NCI-H748 (cell line): Measurements from ENCODE around the gene CAMK2N2.

Experiments
- DNase-seq: peaks from one replicate; lab custom pipeline; 2025; ENCODE audit not compliant: unreplicated experiment; lab: John Stamatoyannopoulos, UW

The CAMK2N2 gene

DNA sequence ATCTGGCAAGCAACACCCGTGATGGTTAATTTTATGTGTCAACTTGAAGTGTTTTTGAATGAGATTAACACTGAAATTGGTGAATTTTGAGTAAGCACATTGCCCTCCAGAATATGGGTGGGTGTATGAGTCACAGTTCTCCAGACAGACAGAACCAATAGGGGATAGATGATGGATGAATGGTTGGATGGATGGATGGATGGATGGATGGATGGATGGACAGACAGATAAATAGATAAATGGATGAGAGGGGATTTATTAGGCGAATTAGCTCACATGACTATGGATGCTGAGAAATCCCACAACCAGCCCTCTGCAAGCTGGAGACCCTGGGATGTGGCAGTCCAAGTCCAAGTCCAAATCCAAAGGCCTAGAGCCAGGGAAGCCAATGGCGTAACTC lies 37.4 kb downstream of the CAMK2N2 start:
- no peak for DNase-seq

DNA sequence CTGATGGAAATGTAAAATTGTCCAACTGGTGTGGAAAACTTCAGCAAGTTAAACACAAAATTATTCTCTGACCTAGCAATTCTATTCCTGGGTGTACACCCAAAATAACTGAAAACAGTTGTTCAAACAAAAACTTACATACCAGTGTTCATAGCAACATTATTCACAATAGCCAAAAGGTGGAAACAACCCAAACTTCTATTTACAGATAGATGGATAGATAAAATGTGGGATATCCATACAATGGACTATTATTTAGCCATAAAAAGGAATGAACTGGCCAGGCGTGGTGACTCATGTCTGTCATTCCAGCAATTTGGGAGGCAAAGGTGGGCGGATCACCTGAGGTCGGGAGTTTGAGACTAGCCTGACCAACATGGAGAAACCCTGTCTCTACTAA lies 38.8 kb downstream of the CAMK2N2 start:
- no peak for DNase-seq

DNA sequence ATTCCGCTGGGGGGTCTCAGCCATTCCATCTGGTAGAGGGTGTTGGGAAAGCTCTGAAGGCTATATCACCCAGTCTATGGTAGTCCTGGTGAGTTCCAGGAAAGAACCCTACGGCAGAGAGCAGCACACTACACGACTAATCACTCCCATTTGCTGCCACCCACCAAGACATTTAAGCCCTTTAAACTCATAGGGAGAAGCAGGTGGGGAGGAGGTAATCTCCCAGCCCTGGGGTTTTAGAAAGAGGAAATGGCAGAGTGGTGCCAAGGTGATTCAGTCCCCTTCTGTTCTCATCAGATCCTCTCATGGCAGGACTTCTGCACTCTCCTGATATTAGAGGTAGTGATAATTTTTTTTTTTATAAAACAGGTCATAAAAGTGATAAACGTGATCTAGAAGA lies 42.5 kb downstream of the CAMK2N2 start:
- no peak for DNase-seq

DNA sequence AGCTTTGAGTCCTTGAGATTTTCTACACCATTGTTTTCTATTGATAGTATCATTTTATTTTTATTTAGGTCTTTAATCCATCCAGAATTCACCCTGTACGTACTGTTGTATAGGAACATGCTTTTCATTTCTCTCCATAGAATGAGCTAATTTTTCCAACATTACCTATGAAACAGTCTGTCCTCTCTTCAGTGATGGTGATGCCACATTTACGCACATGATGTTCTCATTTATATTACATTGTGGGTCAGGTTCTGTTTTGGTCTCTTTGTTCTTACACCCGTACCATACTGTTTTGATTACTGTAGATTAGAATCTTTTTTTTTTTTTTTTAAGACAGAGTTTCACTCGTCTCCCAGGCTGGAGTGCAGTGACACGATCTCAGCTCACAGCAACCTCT lies 49.6 kb downstream of the CAMK2N2 start:
- DNase-seq, result no peak

DNA sequence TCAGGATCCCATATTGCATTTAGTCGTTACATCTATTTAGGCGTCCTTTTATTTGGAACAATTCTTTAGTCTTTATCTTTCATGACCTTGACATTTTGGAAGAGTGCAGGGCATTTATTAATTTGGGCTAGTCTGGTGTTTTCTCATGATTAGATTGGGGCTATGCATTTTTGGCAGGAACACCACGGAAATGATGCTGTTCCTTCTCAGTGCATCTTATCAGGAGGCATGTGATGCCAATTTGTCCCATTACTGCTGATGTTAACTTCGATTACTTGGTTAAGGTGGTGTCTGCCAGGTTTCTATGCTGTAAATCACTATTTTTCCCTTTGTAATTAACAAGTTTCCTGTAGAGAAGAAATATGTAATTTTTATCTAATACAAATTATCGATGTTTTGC lies 50.1 kb downstream of the CAMK2N2 start:
- DNase-seq, result no peak
